GM10248 (cell line): ENCODE data around the gene CALD1.

Experiments used
- CTCF ChIA-PET: fragments of 300-600 bp; sonication (Branson Sonifier 250); formaldehyde crosslinking; extraction: SDS; loops from one replicate; lab custom pipeline; 2021; ENCODE audit warnings: antibody characterized with exemption; lab: Yijun Ruan, JAX
- POLR2A ChIA-PET: fragments of 350-650 bp; sonication (Branson Sonifier 250); formaldehyde crosslinking; extraction: SDS; loops from one replicate; lab custom pipeline; 2020; ENCODE audit warnings: antibody characterized with exemption; lab: Yijun Ruan, JAX
- DNase-seq: peaks from one replicate; pipeline ENCODE4 v3.0.0; 2012; ENCODE audit errors: extremely low spot score
- TF ChIP-seq, protein P1 (sequence below): IDR thresholded peaks from 2 replicates; pipeline ENCODE4 v1.5.1; 2012; ENCODE audit warnings: mild to moderate bottlenecking, low read depth; ENCODE audit errors: extremely low read depth, missing control alignments, control extremely low read depth

CALD1 gene

DNA sequence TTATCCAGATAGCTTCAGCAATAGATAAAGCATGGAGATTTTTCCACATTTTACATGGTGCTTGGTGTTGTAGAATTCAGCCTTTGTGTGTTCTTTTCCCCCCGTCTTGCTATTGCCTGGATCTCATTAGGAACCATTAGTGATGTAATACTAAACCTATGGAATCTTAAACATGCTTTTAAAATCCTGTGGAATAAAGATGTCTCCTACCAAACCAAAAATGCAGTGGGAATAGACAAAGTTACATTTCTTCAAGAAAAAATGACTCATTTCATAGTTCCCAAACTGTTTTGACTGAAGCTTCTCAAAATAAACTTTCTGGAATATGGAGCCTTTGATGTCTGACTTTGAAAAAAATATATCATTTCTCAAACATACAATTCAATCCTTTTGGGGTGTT lies 44.0 kb downstream of the CALD1 start:
- DNase-seq: no peak
- CTCF ChIA-PET: interaction anchor here (1.3 kb wide), 1 partner anchor 10 kb away, joined by 5 read pairs; no protein-coding TSS in a partner anchor
- POLR2A ChIA-PET: no interaction called here
- TF ChIP-seq, protein P1, sequence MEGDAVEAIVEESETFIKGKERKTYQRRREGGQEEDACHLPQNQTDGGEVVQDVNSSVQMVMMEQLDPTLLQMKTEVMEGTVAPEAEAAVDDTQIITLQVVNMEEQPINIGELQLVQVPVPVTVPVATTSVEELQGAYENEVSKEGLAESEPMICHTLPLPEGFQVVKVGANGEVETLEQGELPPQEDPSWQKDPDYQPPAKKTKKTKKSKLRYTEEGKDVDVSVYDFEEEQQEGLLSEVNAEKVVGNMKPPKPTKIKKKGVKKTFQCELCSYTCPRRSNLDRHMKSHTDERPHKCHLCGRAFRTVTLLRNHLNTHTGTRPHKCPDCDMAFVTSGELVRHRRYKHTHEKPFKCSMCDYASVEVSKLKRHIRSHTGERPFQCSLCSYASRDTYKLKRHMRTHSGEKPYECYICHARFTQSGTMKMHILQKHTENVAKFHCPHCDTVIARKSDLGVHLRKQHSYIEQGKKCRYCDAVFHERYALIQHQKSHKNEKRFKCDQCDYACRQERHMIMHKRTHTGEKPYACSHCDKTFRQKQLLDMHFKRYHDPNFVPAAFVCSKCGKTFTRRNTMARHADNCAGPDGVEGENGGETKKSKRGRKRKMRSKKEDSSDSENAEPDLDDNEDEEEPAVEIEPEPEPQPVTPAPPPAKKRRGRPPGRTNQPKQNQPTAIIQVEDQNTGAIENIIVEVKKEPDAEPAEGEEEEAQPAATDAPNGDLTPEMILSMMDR: no peak

DNA sequence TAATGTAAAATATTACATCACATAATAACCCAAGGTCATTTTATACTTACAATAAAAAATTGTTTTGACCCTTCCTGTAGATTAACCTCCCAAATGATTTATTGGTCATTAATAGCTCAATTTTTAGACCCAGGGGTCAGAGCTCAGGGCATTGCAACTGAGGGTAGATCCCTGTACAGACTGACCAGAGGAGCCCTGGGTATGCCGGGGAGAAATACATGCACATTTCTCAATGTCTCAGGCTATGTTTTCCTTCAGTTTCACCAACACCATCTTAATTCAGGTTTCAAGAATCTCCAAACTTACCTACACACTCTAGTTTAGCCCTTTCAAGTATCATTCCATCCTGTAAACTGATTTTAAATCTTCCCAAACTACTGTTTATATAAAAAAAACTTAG lies 46.2 kb downstream of the CALD1 start:
- ChIA-PET POLR2A (no interaction called here), CTCF (no interaction called here)
- DNase-seq: no peak
- TF ChIP-seq, protein P1: no peak

GRCh38 chr7:134826105-134826504 lies 46.7 kb downstream of the CALD1 start:
- no peak for DNase-seq
- ChIA-PET CTCF (interaction anchor here (1.1 kb wide), 1 partner anchor 10 kb away, joined by 4 read pairs; no protein-coding TSS in a partner anchor), POLR2A (no interaction called here)
- TF ChIP-seq, protein P1: no peak

DNA sequence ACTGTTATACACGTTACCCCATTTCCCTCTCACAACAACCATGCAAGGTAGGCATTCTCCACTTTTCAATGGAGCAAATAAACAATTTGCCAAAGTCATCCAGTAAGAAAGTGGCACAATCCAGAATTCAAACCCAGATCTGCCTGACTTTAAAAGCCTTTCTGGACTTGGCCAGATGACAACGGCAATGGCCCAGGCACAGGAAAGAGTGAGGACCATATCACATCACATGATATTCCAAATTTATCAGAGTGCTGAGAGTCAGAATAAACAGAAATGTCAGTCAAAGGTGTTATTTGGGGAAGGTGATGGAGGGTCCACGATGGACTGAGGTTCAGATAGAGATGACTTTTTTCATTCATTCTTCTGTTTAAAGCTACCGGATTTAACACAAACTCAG lies 48.0 kb downstream of the CALD1 start:
- CTCF ChIA-PET: interaction anchor here (0.6 to 1.2 kb wide), 2 partner anchors 13 to 31 kb away, joined by 3 read pairs; no protein-coding TSS in a partner anchor
- POLR2A ChIA-PET: no interaction called here
- DNase-seq: no peak
- TF ChIP-seq, protein P1: no peak

GRCh38 chr7:134827889-134828288 lies 48.5 kb downstream of the CALD1 start:
- no peak for DNase-seq
- TF ChIP-seq, protein P1: no peak
- ChIA-PET POLR2A (no interaction called here), CTCF (interaction anchor here (1.2 kb wide), 1 partner anchor 32 kb away, joined by 3 read pairs; no protein-coding TSS in a partner anchor)

DNA sequence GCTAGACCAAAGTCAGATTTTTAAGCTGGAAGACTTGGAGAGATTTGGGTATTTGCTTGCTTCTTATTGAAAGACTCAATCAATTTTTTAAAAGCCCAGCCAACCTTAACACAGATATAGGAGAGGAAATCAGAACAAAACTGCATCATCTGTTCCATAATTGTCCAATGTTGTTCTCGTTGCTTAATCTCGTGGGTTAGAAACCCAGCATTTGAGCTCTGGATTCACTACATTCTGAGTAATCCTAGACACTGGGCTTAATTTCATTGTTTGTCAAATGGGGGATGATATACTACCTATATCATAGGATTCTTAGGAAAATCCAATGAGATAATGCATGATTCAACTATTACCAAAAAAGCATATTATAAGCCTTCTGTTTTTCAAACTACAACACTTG lies 48.9 kb downstream of the CALD1 start:
- TF ChIP-seq, protein P1: no peak
- CTCF ChIA-PET: interaction anchor here (0.8 to 1.2 kb wide), 2 partner anchors 24 to 32 kb away, joined by 3 read pairs; no protein-coding TSS in a partner anchor
- POLR2A ChIA-PET: no interaction called here
- no peak for DNase-seq
